GM21360 (cell line): ENCODE measurements around the gene CBFA2T3.
"Not testable (repeated sequence)": the region's sequence is repeated elsewhere in the genome, so short reads cannot be mapped to it uniquely, and the experiment has no call there.

ENCODE experiments used
- ATAC-seq: cut with Tn5 transposase; IDR thresholded peaks from one replicate; pipeline ENCODE4 v1.9.1; 2021; ENCODE audit warnings: mild to moderate bottlenecking, moderate library complexity; ENCODE audit not compliant: unreplicated experiment

CBFA2T3 gene

GRCh38 chr16:88925540-88925887, 51.5 kb downstream of the CBFA2T3 start:
- no peak for ATAC-seq

GRCh38 chr16:88924834-88925539, 52.0 kb downstream of the CBFA2T3 start:
- no peak for ATAC-seq

GRCh38 chr16:88923926-88924833, 52.8 kb downstream of the CBFA2T3 start:
- no peak for ATAC-seq

GRCh38 chr16:88923450-88923849, 53.6 kb downstream of the CBFA2T3 start:
- no peak for ATAC-seq

DNA sequence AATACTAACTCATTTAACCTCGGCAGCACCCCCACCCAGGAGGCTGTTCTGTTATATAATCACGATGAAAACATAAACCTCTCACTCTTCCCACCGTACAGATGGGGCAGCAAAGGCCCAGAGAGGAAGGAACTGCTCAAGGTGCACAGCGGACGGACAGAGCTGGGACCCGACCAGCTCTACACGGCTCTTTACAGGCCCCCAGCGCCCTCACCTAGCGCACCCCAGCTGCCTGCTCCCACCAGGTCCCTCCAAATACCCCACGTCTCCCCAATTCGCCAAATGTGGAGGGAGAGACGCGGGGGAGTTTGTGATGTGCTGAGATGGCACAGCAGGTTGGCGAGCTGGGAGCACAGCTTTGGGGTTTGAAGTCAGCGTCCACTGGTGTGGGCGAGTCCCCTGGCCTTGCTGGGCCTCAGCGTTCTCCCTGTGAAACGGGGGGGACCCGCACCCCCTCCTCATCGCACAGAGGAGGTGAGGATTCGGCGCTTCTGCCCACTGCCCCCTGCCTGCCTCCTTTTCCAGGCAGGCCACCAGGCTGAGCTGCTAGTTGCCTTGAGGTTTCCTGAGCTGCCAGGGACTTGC, 54.1 kb downstream of the CBFA2T3 start:
- no peak for ATAC-seq

- no peak for ATAC-seq
Measured at GRCh38 chr16:88922114-88922825, 54.7 kb downstream of the CBFA2T3 start.

GRCh38 chr16:88921591-88921990, 55.4 kb downstream of the CBFA2T3 start:
- ATAC-seq: no peak

DNA sequence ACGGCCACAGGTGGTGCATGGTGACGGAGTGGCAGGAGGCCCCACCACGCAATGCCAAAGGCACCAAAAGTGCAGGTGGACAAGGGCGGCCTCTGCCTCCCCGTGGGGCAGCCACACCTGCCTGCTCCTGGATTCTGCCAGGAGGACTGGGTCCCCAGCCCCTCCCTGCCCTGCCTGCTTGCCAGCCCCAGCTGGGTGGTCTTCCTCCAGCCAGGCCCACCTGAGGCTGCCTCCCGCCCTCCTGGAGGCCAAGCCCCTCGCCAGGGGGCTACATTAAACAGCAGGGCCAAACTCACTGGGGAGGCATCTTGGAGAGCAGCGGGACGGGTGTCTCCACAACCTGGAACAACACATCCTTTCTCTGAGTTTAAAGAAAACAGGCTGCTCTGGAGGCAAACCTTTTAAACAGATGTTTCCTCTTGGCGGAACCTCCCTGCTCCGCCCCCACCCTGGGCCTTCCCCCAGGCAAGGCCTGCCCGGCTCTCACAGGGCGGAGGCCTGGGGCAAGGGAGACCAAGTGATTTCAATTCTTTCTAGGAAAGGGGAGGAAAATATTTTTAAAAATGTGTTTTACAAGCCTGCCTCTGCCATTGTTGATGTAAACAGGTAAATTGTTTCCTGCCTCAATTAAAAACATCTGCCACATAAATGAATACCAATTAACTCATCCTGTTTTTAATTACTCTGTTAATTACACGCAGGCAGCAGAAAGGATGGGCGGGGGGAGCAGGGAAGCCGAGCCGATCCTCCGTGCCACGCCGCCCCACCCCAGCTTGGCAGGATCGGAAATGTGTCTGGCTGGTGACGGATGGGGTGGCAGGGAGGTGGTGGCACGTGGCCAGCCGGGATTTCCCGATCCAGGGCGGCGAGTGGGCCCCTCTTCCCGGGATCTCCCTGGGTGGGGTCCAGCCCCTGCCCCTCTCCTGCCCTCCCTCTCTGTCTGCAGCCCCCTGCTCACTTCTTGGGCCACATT, 56.1 kb downstream of the CBFA2T3 start:
- no peak for ATAC-seq

DNA sequence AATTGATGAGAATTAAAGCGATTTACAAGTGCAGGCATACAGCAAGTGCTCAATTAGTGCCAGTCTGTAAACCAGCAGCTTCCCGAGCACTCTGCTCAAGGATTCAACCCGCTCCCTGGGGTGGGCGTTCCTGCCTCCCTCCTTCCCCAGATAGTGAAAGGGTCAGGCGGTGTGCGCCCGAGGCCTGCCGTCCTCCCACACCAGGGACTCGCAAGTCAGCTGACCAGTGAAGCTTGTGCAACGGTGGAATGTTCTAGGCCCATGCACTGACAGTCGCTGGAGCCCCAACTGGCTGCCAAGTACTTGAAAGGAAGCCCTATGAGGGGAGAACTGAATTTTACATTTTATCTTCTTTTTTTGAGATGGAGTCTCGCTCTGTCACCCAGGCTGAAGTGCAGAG, 57.1 kb downstream of the CBFA2T3 start:
- no peak for ATAC-seq

GRCh38 chr16:88918896-88919295, 58.1 kb downstream of the CBFA2T3 start:
- not testable (repeated sequence) for ATAC-seq

DNA sequence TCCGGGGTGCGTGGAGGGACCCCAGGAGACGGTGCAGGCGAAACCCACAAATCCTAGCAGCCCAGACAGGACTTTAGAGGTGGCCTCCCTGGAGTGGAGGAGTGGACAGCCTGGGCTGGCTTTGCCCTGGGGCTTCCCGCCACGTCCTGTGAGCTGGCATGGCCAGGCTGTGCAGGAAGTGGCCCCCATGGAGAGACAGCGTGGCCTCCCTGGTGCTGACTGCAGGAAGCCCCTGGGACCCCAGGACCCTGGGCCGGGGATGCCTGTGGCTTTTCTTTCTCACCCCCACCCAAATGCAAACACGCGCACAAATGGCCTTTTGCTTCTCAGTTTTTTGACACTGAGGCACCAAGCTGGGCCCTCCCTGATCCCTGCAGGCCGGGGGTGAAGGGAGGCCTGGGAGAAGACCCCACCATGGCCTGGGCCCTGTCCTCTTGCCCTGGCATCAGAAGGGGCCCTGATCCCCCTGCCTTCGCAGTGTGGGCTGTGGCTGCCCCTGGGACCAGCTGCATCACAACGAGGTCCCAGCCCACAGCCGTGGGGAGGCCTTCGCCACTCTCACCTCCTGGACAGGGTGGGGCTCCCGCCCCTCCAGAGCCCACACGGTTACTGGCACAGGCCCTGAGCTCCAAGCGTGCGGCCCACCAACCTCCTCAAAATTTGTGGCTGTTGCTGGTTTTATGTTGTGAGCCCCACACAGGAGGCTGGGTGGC, 58.9 kb downstream of the CBFA2T3 start:
- ATAC-seq: no peak

GRCh38 chr16:88917146-88917914, 59.7 kb downstream of the CBFA2T3 start:
- no peak for ATAC-seq

DNA sequence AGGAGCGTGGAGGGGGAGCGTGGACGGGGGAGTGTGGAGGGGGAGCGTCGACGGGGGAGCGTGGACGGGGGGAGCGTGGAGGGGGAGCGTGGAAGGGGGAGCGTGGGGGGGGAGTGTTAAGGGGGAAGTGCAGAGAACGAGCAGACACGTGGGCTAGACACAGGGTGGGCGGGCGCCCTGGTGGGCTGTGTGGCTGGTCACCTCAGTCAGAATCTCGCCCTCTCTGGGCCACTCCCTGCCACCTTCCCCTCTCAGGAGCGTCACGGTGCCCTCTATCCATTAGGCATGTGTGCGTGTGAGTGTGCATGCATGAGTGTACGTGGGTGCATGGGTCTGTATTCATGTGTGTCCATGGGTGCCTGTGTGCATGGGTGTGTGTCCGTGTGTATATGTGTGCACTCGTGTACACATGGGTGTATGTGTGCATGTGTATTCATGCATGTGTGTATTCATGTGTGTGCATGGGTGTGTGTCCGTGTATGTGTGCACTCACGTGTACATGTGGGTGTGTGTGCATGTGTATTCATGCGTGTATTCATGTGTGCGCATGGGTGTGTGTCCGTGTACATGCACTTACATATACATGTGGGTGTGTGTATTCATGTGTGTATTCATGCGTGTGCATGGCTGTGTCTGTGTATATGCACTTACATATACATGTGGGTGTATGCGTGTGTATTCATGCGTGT, 61.2 kb downstream of the CBFA2T3 start:
- ATAC-seq: no peak

- no peak for ATAC-seq
Measured at GRCh38 chr16:88914750-88915368, 62.1 kb downstream of the CBFA2T3 start.

- ATAC-seq: no peak
Measured at GRCh38 chr16:88913870-88914269, 63.1 kb downstream of the CBFA2T3 start.

GRCh38 chr16:88913001-88913612, 63.9 kb downstream of the CBFA2T3 start:
- no peak for ATAC-seq

- ATAC-seq: no peak
Measured at GRCh38 chr16:88912556-88912955, 64.5 kb downstream of the CBFA2T3 start.
